ENCODE results near the gene ZFYVE1.
"Not testable (repeated sequence)": the region's sequence is repeated elsewhere in the genome, so short reads cannot be mapped to it uniquely, and the experiment has no call there.

ZFYVE1 gene

GRCh38 chr14:73026845-73027542 is at the start of gene ZFYVE1:
TSS of gene ZFYVE1 (minus strand) at chr14:73027106. CDS start at chr14:73024508, 2,598 bp downstream.
- DNase-seq: peak; percentile 91 to 93

DNA sequence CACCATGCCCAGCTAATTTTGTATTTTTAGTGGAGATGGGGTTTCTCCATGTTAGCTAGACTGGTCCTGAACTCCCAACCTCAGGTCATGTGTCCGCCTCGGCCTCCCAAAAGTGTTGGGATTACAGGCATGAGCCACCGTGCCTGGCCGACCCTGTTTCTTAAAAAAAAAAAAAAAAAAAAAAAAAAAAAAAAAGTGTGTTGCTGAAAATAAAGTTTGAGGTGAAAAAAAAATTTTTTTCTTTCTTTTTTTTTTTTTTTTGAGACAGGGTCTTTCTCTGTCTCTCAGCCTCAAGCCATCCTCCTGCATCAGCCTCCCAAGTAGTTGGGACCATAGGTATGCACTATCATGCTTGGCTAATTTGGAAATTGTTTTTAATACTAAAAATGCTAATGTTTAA is 42.7 kb upstream of the ZFYVE1 start:
- no peak for DNase-seq

DNA sequence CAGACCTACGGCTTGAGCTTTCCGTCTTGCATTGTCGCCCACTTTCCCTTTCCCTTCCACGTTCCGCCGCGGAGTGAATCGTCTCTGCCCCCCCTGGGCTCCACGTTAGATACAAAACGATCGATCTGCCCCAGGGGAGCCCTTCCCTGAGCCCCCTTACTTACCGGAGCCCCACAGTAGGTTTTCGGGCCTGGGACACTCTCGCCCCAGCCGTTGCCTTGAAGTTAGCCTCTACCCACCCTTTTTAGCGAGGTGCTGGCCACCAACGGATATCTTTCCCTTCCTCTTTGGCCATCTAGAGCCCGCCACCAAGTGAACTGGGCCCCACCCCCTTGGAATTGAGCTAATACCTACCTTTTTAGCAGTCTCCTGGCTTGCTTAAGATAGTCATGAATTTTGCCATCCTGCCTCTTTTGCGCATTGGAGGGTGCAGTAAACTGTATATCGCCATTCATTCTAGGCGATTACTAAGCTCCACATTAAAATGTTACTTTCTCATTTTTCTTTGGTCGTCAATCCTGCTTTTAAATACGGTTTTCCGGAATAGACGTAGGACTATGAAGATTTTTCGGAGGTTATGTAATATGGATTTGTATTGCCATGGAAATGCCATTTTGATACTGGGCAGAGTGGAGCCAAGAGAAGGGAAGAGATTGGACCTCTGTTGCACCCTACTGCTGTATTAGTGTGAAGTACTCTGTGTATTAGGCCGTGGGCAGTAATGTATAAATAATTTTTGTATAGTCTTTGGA is 32.2 kb upstream of the ZFYVE1 start:
- DNase-seq: peak in 1 of 2 donors; percentile 14

- DNase-seq: peak; percentile 97 to 98
These were observed 31.5 kb upstream of the ZFYVE1 start, which contains the start of gene RBM25 for GRCh38 chr14:73058224-73058921. TSS of gene RBM25 (plus strand) at chr14:73058534. CDS start at chr14:73071642, 13,108 bp downstream.

DNA sequence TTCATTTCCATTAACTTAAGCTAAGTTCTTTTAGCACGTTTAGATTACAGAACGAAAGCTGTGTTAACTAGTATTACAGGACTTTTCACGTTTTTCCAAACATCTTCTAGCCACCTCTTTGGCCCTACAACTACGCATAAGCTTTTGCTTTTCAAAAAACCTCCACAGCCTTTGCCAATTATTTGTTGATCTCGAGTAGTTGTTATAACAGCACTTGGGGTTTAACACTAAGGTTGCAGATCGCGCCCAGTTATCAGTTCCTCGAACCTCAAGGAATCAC is 31.0 kb upstream of the ZFYVE1 start:
- DNase-seq: no peak

DNA sequence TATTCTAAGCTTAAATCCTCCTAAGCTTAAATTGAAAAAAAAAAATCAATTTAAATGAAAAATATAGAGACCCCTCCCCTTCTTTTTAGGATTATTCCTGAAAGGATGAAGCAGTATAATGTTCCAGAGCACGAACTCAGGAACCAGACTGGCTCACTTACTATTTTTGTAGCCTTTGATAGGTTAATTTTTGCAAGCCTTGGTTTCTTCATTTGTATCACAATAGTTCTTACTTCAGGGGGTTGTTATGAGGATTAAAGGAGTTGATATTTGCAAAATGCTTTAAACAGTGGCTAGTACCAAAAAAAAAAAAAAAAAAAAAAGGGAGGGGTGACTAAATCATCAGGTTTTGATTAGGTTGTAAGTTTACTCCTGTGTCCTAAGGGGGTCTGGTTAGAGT is 28.3 kb upstream of the ZFYVE1 start:
- DNase-seq: no peak

DNA sequence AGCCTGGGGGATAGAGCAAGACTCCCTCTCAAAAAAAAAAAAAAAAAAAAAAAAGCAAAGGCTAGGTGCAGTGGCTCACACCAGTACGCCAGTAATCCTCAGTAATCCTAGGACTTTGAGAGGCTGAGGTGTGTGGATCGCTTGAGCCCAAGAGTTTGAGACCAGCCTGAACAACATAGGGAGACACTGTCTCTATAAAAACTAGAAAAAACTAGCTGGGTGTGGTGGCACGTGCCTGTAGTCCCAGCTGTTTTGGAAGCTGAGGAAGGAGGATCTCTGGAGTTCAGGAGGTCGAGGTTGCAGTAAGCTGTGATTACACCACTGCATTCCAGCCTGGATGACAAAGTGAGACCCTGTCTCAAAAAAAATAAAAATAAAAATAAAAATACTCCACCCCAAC is 22.5 kb upstream of the ZFYVE1 start:
- DNase-seq: no peak

- DNase-seq: no peak
These were observed 20.9 kb upstream of the ZFYVE1 start for GRCh38 chr14:73047808-73048207.

DNA sequence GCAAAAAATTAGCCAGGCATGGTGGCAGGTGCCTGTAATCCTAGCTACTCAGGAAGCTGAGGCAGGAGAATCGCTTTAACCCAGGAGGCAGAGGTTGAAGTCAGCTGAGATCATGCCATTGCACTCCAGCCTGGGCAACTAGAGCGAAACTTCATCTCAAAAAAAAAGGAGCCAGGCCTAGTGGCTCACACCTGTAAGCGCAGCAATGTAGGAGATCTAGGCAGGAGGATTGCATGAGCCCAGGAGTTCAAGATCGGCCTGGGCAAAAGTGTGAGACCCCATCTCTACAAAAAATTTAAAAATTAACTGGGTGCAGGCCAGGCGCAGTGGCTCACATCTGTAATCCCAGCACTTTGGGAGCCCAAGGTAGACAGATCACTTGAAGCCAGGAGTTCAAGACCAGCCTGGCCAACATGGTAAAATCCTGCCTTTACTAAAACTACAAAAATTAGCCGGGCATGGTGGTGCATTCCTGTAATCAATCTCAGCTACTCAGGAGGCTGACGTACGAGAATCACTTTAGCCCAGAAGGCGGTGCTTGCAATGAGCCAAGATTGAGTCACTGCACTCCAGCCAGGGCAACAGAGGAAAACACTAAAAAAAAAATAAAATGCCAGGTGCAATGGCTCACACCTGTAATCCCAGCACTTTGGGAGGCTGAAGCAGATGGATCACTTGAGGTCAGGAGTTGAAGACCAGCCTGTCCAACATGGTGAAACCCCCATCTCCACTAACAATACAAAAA is 10.0 kb upstream of the ZFYVE1 start:
- not testable (repeated sequence) for DNase-seq

GRCh38 chr14:73027984-73028383 is 1.1 kb upstream of the ZFYVE1 start:
- no peak for DNase-seq

GRCh38 chr14:73027546-73027945 is 640 bp upstream of the ZFYVE1 start:
- DNase-seq: no peak

DNA sequence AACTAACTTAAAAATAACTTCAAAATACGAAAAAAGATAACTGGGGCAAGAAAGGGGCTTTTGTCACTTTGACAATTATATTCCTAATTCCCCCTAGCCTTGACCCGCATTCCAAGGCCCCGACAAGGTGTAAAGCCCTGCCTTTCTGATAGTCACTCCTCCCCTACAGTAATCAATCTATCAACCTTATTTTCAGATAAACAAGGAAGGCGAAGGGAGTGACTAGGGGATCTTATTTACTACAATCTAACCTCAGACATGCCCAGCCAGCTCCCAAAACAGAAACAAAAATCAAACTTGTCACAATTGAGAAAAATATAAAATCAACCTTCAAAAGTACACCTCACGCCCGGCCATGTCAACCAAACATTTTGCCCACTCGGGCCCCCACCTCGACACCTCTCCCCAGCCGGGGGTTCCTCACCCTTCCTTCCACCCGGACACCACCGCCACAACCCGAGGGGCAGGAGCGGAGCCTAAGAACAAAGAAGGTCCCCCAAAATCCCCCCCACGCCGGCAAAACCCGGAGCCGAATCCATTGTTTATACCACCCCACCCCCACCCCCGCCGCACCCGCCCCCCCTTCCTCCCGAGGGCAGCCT is 562 bp downstream of the ZFYVE1 start:
- DNase-seq: no peak

DNA sequence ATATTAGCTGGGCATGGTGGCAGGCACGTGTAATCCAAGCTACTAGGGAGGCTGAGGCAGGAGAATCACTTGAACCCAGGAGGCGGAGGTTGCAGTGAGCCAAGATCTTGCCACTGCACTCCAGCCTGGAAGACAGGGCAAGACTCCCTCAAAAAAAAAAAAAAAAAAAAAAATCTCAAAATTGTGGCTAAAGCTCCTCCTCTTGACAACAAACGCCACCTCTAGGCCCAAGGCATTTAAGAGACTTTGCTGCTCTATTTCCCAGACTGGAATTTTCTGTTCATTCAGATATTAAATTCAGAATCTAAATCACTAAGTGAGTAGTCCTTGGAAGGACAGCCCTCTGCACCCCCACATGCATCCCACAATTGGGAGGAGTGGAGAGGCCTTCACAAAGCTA is 1.4 kb downstream of the ZFYVE1 start:
- no peak for DNase-seq

- DNase-seq: no peak
These were observed 4.9 kb downstream of the ZFYVE1 start for GRCh38 chr14:73022051-73022450.

- DNase-seq: not testable (repeated sequence)
These were observed 10.9 kb downstream of the ZFYVE1 start for GRCh38 chr14:73016011-73016410.

DNA sequence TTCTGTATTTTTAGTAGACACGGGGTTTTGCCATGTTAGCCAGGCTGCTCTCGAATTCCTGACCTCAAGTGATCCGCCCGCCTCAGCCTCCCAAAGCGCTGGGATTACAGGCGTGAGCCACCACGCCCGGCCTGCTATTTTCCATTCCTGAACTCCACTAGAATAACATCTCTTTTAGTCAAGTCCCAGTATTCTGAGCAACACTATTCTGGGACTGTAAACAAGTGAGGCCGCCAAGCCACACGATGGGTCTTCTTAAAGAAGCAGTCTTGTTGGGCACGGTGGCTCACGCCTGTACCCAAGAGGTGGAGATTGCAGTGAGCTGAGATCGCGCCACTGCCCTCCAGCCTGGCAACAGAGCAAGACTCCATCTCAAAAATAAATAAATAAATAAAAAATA is 11.4 kb downstream of the ZFYVE1 start:
- not testable (repeated sequence) for DNase-seq

DNA sequence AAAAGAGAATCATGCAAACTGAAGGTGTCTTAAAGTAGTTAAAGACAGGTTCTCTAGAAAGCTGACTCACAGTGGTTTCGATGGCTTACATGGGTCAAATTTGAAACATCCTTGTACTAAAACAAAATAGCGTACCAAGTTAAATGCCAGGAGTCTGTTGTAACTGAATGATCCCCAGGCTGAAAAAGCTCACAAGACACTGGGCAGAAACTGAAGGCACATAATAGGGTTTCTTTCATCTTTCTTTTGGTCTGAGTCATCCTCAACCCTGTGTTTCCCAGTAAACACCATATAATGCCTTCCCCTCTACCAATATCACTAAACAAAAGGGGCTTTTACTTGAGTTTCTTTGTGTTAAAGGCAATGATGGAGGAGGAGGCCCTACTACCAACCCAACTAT is 12.8 kb downstream of the ZFYVE1 start:
- no peak for DNase-seq

- not testable (repeated sequence) for DNase-seq
These were observed 15.7 kb downstream of the ZFYVE1 start for GRCh38 chr14:73011189-73011588.

DNA sequence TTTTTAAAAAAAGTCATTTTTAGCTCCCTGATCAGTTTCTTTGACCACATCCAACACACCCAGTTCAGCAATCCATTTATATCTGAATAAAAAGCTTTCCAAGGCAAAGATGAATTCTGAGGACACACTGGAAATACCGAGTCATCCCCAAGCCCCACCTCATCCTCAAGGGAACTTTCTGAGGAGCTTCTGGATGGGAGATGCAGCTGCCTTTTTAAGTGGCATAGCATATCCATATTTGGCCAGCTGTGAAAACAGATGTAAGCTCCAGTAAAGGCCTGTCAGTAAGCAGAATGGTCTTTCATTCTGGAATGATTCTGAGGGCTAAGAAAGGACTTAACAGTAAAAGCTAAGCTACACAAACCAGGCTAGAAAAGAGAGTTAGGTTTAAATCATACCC is 18.4 kb downstream of the ZFYVE1 start:
- DNase-seq: no peak

GRCh38 chr14:73007835-73008234 is 19.1 kb downstream of the ZFYVE1 start:
- no peak for DNase-seq

DNA sequence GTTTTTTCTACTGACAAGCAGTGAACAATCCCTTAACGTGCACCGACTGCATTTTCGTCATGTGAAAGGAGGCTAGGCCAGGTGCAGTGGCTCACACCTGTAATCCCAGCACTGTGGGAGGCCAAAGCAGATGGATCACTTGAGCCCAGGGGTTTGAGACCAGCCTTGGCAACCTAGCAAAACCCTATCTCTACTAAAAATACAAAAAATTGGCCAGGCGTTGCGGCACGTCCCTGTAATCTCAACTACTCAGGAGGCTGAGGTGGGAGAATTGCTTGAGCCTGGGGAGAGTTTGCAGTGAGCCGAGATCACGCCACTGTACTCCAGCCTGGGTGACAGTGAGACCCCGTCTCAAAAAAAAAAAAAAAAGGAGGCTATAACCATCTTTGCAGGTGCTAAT is 22.3 kb downstream of the ZFYVE1 start:
- DNase-seq: not testable (repeated sequence)

DNA sequence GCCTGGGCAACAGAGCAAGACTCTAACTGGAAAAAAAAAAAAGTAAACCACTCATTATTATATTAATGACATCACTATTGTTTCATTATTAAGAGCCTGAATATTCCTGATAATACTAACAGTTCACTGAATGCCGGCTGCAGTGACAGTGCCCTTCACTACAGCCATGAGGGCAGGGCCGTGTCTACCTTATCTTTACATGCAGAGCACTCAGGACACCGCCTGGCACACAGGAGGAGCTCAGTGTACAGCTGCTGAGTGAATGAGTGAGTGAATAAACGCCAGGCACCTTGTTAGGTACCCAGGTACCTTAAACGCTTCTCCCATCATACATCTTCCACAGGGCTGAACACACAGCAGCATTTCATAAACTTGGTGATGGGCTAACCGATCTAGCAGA is 23.2 kb downstream of the ZFYVE1 start:
- no peak for DNase-seq

GRCh38 chr14:73000073-73000472 is 26.8 kb downstream of the ZFYVE1 start:
- DNase-seq: no peak
